OCI-LY7 (cell line): ENCODE results near the gene HNRNPR.

ENCODE experiments used
- CTCF ChIP-seq: fragments of 200-600 bp; sonication (generic); conservative IDR thresholded peaks from 2 replicates; pipeline ENCODE4 v1.5.1; 2014; ENCODE audit warnings: mild to moderate bottlenecking, antibody characterized with exemption, low read length, moderate library complexity, mixed read lengths
- EZH2phosphoT487 ChIP-seq: fragments of 200-600 bp; sonication (generic); IDR thresholded peaks from 2 replicates; pipeline ENCODE4 v1.6.1; 2018; ENCODE audit warnings: low read depth, borderline replicate concordance, mild to moderate bottlenecking, mixed run types, antibody characterized with exemption, low read length, moderate library complexity, mixed read lengths

- no peak for TF ChIP-seq CTCF
- TF ChIP-seq EZH2phosphoT487 = no peak
These were observed 39.9 kb downstream of the HNRNPR start for GRCh38 chr1:23304140-23304620.
